HG03378 (cell line): ENCODE results near the gene SLC34A2.
A peak's percentile ranks its signal among the peaks of the same experiment; 100 is the strongest.

Experiments used
- ATAC-seq: cut with Tn5 transposase; IDR thresholded peaks from one replicate; pipeline ENCODE4 v1.9.1; 2021; ENCODE audit warnings: mild to moderate bottlenecking, moderate library complexity; ENCODE audit not compliant: unreplicated experiment

The SLC34A2 gene

GRCh38 chr4:25722964-25723363 is 67.3 kb downstream of the SLC34A2 start:
- no peak for ATAC-seq

- ATAC-seq, result no peak
Measured at GRCh38 chr4:25723409-25723808, 67.8 kb downstream of the SLC34A2 start.

- ATAC-seq, result no peak
Measured at GRCh38 chr4:25725870-25726269, 70.2 kb downstream of the SLC34A2 start.

- ATAC-seq, result peak; percentile 71
Measured at GRCh38 chr4:25727711-25728493, 72.3 kb downstream of the SLC34A2 start.
